ENCODE measurements around the gene FBXO10.
A peak's percentile ranks its signal among the peaks of the same experiment; 100 is the strongest.

Gene FBXO10

DNA sequence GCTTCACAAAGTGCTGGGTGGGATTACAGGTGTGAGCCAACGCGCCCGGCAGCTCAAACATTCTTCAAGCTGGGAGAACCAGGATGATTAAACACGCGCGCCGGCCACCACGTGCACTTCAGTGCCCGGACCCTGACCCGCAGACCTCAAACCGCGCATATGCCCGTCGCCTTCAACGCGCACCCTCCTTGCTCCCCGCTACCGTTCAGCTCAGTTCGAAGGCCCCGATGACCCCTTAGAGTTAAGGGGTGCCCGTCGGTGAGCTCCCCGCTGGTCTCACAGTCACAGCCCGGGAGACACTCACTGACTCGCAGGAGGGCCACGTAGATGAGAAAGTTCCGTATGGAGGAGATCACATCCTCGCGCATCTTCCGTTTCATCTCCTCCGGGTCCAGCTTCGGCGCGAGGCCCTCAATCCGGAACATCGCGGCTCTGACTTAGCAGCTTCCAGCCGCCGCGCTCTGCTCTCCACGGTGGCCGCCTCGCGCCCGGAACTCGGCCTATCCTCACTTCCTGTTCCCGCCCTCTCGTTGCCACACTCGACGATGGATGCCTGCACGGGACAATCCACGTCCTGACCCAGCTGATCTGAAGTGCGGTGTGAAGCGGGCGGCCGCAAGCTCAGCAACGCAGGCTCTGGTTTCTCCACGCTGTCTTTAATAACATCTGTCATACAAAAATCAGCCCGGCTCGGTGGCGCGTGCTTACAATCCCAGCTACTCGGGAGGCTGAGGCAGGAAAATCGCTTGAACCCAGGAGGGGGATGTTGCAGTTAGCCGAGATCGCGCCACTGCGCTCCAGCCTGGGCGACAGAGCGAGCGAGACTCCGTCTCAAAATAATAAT is 16.1 kb upstream of the FBXO10 start, which contains the start of gene TOMM5:
TSS of gene TOMM5 (minus strand) at position 490 of the 844 bp plus-strand sequence. CDS start at position 425, 65 bp downstream.
- peak; percentile 88 for DNase-seq

GRCh38 chr9:37587521-37587920 is 11.3 kb upstream of the FBXO10 start:
- no peak for DNase-seq

- no peak for DNase-seq
Observed at GRCh38 chr9:37583522-37584121, 7.4 kb upstream of the FBXO10 start.

DNA sequence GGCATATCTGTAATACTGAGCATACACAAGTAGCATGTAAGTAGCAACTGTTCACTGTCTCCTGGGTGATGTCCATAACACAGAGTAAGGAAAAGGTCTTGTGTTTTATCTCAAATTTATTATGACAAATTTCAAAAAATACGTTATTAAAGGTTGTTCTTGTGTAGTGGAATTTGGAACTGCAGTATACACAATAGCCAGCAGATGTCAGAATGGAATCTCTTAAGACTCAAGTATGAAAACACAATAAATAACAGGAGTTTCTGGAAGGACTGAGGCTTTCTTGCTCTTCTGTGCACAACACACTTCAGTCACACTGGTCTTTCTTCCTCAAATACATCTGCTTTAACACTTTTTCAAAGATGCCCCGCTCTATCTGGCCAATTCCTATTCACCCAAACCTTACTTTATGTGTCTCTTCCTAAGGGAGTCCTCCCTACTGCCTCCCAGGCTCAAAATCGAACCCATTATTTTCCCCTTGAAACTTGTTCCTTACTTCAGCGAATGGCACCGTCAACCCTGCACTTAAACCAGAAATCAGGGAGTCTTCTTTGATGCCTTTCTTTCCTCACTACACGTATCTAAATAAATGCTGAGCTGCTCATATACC is 6.5 kb upstream of the FBXO10 start:
- DNase-seq: peak; percentile 18

DNA sequence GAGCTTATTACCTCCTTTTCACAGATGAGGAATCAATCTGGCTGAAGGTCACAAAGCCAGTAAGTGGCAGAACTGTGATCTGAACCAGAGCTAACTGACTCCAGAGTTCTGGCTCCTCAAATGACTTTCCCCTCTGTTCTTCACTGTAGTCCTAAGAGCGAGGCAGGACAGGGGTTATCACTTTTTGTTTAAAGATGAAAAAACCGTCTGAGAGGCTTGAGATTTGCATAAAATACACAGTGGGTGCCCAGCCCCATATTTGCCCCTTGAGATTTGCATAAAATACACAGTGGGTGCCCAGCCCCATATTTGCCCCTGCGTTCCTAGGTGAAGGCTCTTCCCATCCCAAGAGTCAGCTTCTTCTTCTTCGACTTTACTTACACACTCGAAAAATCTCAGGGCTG is 667 bp downstream of the FBXO10 start:
- DNase-seq: no peak

- peak; percentile 13 for DNase-seq
Observed at GRCh38 chr9:37575001-37575400, 1.2 kb downstream of the FBXO10 start.

DNA sequence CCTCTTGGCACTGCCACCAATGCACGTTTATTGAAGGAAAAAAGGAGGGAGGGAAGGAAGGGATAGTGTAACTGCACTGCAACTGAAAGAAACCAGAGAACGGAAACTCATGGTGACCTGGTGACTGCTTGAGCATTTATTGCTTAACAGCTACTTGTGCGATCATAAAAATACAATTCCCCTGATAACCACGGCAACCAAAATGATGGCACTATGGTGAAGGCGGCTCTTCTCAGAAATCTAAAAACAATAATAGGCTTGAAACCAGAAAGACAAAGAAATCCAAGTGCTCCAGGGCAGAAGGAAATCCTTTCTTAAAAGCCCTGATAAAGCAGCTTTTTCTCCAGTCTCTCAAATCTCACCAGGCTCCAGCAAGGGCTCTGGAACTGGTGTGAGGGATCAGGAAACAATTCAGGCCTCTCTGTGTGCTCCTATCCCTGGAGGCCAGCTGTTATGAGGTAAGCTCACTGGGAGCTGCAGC is 1.9 kb downstream of the FBXO10 start:
- DNase-seq: peak; percentile 13

DNA sequence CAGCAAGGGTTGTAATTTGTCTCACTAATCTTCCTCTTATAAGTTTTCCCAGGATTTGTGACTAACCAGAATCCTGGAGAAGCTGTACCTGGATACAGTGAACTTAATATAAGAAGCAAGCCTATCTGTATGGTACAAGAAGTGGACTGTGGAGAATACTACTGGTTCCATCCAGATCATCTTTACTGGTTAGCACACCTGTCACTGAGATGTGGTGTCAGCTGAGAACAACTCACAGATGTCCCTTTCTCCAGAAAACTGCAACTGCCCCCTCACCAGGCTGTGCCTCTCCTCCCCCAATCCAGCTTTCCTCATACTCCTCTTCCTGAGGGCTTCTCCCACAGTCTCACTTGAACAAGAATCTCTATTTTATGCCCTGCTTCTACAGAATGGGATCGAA is 4.9 kb downstream of the FBXO10 start:
- DNase-seq: no peak

GRCh38 chr9:37566716-37567115 is 9.5 kb downstream of the FBXO10 start:
- DNase-seq: no peak

- no peak for DNase-seq
Observed at GRCh38 chr9:37565661-37566618, 10.2 kb downstream of the FBXO10 start.

- no peak for DNase-seq
Observed at GRCh38 chr9:37564916-37565315, 11.3 kb downstream of the FBXO10 start.

GRCh38 chr9:37563806-37564513 is 12.2 kb downstream of the FBXO10 start:
- DNase-seq: no peak

- DNase-seq: no peak
Observed at GRCh38 chr9:37562826-37563225, 13.4 kb downstream of the FBXO10 start.

- DNase-seq: no peak
Observed at GRCh38 chr9:37561682-37562081, 14.5 kb downstream of the FBXO10 start.

- DNase-seq: no peak
Observed at GRCh38 chr9:37559855-37560592, 16.2 kb downstream of the FBXO10 start.

DNA sequence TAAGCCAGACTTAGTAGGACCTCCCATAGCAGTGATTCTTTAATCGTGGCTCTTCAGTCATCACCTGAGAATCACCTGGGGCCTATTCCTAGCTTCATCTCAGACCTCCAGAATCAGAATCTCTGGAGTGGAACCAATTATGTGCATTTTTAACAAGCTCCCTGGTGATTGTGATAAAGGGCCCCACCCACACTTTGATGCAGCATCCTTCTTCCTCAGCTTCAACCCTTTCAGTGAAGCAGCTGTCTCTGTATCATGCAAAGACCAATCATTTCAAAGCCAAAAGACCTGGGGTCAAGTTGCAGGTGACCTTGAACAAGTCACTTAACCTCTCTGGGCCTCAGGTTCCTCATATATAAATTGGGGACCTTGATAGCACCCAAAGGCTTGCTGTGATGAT is 17.1 kb downstream of the FBXO10 start:
- DNase-seq: no peak

- no peak for DNase-seq
Observed at GRCh38 chr9:37555786-37556185, 20.4 kb downstream of the FBXO10 start.

DNA sequence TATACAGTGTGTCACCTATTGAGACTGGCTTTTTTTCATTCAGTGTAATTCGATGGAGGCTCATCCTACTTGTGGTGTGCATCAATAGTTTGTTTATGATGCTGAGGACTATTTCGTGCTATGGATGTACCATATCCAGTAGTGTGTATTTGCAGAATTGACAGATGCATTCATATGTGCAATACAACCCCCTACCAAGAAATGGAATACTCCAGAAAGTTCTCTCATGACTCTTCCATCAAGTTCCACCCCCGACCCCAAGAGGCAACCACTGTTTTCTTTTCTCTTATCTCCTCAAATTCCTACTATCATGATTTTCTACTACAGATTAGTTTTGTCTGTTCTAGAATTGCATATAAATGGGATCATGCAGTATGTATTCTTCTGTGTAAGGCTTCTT is 21.9 kb downstream of the FBXO10 start:
- DNase-seq: no peak

DNA sequence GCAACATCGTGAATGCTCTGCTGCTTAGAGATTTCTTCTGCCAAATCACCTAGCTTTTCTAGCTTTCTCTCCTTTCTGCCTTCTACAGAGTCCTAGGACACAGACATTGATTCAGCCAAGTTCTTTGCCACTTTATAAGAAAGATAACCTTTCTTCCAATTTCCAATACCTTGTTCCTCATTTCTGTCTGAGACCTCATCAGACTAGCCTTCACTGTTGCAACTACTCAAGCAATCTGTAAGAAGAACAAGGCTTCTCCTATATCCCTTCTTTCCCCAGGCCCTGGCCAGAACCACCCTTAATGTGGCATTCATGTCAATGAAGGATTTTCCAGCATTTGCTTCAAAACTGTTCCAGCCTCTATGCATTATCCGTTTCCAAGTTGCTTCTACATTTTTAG is 24.3 kb downstream of the FBXO10 start:
- no peak for DNase-seq

DNA sequence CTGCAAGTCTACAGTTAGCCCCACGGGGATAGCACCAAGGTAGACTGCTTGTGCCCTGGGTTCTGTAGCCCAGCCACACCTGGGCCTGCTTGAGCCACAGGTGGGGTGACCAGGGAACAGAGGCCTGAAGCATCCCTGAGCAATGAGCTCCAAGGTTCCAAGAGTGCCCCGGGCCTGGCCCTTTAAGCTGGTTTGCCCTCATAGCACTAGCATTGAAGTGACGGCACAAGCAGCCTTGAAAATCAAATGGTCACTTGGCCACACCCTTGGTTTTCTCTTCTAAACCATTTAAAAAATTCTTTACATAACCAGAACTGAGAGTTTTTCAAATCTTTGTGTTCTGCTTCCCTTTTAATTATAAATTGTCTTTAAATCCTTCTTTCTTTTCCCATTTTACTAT is 24.7 kb downstream of the FBXO10 start:
- DNase-seq: no peak

DNA sequence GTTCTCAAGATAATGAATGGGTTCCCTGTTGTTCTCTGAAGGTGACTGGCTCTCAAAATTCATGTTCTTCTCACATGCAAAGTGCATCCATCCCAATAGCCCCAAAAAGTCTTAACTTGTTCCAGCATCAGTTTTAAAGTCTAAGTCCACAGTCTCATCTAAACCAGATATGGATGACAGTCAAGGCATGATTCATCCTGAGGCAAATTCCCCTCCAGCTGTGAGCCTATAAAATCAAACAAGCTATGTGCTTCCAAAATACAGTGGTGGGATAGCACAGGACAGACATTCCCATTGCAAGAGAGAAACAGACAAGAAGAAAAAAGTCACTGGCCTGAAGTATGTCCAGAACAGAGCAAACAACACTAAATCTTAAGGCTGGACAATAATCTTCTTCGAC is 25.4 kb downstream of the FBXO10 start:
- DNase-seq: no peak

Data from right kidney (tissue), 1 donor.